GM19193 (cell line): ENCODE results near the gene CD27.
A peak's percentile ranks its signal among the peaks of the same experiment; 100 is the strongest.

ENCODE experiments used
- POLR2A ChIP-seq: IDR thresholded peaks from 4 replicates; pipeline ENCODE4 v1.6.1; 2011; ENCODE audit not compliant: insufficient read depth, insufficient read length; ENCODE audit errors: extremely low read depth

Gene CD27

DNA sequence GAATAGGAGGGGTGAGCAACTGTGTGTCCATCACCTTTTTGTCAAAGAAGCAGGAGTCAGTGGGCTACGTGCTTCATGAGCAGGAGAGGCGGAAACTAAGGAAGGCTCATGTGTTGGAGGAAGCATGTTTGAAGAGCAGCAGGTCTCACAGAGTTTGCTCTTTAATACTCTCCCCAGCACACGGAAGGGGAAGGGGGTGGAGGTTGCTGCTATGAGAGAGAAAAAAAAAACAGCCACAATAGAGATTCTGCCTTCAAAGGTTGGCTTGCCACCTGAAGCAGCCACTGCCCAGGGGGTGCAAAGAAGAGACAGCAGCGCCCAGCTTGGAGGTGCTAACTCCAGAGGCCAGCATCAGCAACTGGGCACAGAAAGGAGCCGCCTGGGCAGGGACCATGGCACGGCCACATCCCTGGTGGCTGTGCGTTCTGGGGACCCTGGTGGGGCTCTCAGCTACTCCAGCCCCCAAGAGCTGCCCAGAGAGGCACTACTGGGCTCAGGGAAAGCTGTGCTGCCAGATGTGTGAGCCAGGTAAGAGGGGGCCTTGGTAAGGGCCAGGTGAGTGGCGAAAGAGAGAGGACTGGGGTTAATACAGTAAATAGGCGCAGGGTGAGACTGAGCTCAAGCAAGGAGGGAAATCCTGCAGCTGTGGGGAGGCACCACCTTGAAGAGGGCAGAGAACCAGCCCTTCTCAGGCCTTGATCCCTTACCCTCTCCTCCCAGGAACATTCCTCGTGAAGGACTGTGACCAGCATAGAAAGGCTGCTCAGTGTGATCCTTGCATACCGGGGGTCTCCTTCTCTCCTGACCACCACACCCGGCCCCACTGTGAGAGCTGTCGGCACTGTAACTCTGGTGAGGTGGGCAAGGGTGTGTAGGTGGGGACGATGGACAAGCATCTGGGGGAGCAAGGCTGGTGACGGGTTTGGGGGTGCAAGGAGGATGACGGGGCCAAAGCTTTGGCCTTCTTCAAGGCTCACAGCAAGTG lies at the start of gene CD27:
Gene CD27, plus strand, starts transcription at position 252 of the 985 bp plus-strand sequence. Its CDS starts 141 bp downstream, at position 393.
- peak; percentile 67 for TF ChIP-seq POLR2A

DNA sequence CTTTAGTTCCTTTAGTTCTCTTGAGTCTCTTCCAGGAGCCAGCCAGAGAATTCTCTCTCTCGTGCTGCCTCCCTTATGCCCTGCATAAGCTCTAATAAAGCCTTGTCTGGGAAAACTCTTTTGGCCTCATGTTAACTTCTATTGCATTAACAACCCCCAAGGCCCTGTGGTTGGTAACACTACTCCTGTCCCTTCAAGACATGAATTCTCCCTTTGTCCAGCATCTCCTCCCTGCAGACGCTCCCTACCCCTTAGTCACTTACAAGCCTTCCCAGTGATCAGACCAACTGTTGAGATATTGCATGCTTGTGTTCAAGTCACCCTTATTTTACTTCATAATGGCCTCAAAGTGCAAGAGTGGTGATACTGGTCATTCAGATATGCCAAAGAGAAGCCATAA lies 48.7 kb upstream of the CD27 start:
- no peak for TF ChIP-seq POLR2A

DNA sequence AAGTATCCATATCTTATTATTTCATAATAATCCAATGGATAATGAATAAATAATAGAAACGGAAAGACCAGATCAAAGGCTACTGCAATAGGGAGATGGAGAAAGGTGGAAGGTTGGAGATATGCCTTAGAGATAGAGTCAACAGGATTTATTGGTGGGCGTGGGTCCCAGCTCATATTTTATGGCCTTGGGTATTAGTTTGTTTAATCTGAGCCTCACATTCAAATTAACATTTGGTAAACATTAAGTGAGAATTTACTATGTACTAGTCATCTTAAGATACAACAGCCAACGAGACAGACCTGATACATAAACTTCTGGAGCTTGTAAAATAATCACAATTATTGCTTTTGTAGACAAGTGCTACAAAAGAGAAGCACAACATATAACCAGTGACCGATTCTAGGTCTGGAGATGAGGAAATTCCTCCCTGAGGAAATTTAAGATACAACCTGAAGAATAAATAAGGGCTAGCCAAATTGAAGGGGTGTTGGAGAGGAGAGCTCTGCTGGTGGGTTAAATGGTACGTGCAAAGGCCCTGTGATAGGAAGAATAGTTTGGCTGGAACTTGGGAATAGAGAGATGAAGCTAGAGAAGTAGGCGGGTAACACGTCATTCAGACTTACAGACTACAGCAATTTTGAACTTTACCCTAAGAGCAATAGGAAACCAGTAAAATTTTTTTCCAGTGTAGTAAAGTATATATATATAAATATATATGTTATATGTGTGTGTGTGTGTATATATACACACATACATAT lies 44.7 kb upstream of the CD27 start:
- no peak for TF ChIP-seq POLR2A

DNA sequence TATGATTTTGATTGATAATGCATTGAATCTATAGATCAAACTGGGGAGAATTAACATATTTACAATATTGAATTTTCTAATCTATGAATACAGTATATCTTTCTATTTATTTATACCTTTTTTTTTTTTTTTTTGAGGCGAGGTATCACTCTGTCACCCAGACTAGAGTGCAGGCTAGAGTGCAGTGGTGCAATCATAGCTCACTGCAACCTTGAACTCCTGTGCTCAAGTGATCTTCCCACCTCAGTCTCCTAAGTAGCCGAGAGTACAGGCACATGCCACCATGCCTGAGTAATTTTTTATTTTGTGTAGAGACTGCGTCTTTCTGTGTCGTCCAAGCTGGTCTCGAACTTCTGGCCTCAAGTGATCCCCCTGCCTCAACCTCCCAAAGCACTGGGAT lies 40.4 kb upstream of the CD27 start:
- TF ChIP-seq POLR2A: no peak

DNA sequence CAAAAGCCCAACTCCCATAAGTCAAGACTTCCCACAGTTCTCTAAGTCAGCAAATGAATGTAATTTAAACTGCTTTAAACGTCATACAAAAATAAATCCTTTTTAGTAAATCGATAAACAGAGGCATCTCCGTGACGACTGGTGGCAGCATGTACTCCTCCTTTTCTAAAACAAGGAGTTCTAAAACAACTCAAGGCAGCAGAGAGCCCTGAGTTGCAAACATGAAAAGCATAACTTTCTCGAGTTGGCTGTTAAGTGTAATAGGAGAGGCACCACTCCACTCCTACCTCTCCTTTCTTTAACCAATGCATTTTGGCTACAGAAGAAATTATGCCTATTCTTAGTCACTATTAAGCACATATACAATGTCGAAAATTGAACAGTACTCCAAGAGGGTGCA lies 38.8 kb upstream of the CD27 start:
- no peak for TF ChIP-seq POLR2A

DNA sequence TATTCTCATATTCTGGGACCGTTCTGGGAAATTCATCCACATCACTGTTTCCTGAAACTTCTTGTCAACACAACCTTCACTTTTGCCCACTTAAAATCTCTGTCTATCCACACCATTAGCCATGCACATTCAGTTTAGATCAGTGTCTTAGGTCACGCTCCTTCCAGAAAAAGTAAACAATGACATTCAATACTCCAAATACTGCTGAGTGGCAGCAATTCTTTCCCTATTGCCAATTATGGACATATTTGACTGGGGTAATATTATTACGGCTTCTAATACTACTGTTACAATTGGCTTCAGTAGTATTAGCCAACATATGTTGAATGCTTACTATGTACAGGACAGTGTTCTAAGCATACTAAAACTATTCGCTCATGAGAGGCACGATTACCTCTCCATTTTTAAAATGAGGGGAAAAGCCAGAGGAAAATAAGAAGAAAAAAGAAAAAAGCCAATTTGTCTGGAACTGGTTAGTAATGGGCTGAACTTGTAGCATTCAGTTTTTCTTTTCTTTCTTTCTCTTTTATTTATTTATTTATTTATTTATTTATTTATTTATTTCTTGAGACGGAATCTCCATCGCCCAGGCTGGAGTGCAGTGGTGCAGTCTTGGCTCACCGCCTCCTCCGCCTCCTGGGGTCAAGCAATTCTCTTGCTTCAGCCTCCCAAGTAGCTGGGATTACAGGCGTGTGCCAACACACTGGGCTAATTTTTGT lies 37.4 kb upstream of the CD27 start:
- no peak for TF ChIP-seq POLR2A

DNA sequence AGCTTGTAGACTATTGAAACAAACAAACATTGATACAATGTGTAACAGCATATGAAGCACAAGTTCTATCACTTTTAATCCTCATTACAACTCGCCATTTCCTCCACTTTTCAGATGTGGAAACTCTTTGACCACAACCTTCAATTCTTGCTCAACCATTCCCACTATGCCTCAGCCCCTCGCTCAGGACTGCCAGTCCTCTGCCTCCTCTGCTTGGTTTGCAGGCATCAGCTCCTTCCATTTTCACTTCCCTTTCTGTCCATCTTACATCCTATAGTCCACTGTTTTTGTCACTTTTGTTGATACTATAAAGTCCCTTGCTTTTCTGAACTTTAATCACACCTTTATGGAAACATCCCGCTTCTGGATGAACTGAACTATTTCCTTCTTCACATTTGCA lies 28.2 kb upstream of the CD27 start:
- no peak for TF ChIP-seq POLR2A

DNA sequence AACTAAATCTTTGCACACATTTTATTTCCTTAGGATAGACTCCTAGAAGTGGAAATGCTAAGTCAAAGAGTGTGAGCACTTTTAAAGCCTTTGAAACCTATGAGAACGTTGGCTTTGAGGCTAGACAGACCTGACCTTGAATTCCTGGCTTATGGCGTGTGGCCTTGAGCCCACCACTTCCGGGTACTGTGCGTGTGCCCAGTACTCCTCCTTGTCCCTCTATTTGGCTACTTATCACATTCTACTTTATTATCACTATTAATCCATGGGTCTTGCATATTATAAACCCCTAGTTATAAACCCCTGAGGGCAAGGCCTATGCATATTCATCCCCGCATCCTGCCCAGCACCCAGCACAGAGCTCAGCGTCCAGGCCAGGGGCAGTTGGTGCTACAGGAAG lies 26.0 kb upstream of the CD27 start:
- TF ChIP-seq POLR2A: no peak

DNA sequence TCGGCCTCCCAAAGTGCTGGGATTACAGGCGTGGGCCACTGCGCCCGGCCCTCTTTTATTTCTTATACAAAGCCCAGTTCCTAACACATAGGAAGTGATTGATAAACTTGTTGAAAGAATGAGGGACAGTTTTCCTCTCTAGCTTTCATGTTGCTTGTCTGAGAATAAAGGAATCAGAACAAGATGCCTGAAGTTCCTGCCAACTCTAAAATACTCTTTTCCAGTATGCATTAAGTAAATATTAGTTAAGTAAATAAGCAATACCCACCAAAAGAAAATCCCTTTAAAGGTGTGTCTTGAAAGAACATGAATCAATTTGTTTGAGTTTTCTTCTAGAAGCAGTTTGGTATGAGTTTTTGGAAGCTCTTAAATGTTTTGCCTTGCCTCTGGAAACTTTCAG lies 24.4 kb upstream of the CD27 start:
- TF ChIP-seq POLR2A: no peak

DNA sequence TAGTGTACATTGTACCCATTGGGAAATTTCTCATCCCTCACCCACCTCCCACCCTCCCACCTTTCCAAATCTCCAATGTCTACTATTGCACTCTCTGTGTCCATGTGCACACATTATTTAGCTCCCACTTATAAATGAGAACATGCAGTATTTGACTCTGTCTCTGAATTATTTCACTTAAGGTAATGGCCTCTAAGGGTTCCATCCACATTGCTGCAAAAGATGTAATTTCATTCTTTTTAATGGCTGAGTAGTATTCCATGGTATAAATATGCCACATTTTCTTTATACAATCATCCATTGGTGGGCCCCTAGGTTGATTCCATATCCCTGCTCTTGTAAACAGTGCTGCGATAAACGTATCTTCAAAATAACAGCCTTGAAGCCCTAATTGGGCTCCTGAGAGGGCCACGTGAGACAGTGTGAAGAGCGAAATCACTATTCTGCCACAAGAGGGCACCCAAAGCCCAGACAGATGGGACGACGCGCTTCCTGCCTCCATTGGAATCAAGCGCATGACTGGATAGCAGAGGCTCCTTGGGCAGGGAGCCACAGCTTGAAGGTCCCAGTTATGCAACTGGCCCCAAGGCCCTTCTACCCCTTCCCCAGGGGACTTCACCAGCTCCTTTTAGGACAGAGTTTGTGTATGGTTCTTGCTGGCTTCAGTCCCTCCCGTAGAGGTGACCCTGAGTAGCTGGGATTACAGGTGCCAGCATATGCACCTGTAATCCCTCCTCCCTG lies 21.3 kb upstream of the CD27 start:
- no peak for TF ChIP-seq POLR2A

DNA sequence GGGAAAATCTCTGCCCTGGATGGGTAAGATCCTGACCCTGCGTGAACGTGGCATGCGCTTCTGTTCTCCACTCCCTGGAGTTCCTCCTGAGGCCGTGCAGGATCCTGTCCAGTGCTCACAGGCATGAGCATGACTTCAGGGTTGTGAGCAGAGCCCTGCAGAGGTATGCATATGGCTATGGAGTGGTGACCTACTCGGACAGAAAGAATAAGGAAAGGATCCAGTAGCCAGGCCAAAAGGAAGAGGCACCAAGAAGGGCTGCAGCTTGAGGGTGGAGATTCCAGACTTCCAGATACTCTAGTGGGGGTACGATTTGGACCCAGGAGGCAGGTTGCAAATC lies 20.8 kb upstream of the CD27 start:
- no peak for TF ChIP-seq POLR2A

DNA sequence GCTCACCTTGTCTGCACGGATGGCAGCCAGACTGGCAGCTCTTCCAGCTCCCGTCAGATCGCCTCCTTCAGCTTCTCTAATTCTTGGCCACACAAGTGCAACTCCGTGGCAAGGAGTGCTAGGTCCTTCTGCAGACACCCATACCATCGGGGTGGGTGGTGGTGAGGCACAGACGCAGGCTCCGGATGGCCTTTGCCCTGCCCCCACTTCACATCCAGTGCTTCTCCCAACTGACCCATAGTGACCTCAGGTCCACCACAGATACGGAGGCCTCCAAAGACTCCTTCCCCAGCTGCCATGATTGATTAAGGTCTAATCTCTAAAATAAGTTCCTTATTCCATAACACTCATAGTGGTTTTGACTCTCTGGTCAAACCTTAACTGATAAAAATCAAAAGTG lies 19.9 kb upstream of the CD27 start:
- TF ChIP-seq POLR2A: no peak

DNA sequence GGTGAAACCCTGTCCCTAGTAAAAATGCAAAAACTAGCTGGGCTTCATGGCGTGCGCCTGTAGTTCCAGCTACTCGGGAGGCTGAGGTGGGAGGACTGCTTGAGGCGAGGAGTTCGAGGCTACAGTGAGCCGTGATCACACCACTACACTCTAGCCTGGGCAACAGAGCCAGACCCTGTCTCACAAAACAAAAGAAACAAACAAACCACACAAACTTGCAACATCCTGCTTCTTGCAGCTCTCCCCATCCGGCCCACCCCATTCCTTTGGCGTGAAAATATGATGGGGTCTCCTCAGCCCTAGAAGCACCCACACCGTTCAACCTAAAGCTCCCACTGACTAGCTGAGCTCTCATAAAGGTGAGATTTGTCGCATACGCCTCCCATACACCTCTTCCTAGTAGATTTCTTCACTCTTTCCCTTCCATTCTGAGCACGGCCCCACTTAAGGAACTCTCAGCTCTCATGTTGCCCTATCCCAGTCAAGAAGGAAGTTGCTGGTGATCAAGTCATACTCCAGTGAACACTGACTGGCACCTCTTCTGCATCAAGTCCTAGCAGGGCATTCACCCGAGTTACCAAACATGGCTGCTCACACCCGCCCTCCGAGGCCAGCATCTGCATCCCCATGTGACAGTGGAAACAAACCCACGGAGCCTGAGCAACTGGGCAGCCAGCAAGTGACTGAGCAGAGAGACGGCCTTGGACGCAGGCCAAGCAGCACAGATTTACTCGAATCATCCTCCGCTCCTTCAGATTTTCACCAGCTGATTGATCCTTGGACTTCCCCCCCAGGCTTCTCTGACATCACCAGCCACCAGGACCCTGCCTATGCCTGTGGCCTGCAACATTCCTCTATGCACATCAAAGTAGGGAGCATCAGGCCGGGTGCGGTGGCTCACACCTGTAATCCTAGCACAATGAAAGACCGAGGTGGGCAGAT lies 18.9 kb upstream of the CD27 start:
- peak; percentile 56 for TF ChIP-seq POLR2A
